HepG2 (cell line): ENCODE results near the gene NRL. TPM values are rescaled to one million over a fixed set of nuclear protein-coding genes. Genes with fewer than 3 reads are reported as not detected.

Source experiments
- ATF1 ChIP-seq: IDR thresholded peaks from 2 replicates; pipeline ENCODE4 v1.6.1; 2016; ENCODE audit warnings: mild to moderate bottlenecking, control low read depth
- ATF3 ChIP-seq: sonication (generic); formaldehyde crosslinking; IDR thresholded peaks from 2 replicates; pipeline ENCODE4 v1.4.0; 2020; ENCODE audit warnings: missing genetic modification reagents
- DDIT3 ChIP-seq: sonication (generic); formaldehyde crosslinking; IDR thresholded peaks from 2 replicates; pipeline ENCODE4 v1.4.0; 2020; ENCODE audit warnings: mild to moderate bottlenecking, missing genetic modification reagents
- DRAP1 ChIP-seq: IDR thresholded peaks from 2 replicates; pipeline ENCODE4 v1.6.1; 2016; ENCODE audit warnings: missing genetic modification reagents, missing compliant biosample characterization
- E2F1 ChIP-seq: sonication (generic); formaldehyde crosslinking; IDR thresholded peaks from 2 replicates; pipeline ENCODE4 v1.5.0; 2020; ENCODE audit warnings: missing genetic modification reagents
- HDAC2 ChIP-seq: sonication (generic); formaldehyde crosslinking; IDR thresholded peaks from 2 replicates; pipeline ENCODE4 v1.4.0; 2020; ENCODE audit warnings: missing genetic modification reagents
- MAFG ChIP-seq: sonication (generic); formaldehyde crosslinking; IDR thresholded peaks from 2 replicates; pipeline ENCODE4 v1.5.1; 2020; ENCODE audit warnings: mild to moderate bottlenecking, missing genetic modification reagents
- NCOA2 ChIP-seq: sonication (generic); formaldehyde crosslinking; IDR thresholded peaks from 2 replicates; pipeline ENCODE4 v1.8.0; 2022; ENCODE audit warnings: inconsistent platforms
- NR1H2 ChIP-seq: sonication (generic); formaldehyde crosslinking; IDR thresholded peaks from 2 replicates; pipeline ENCODE4 v1.8.1; 2022; ENCODE audit warnings: low read depth, missing genetic modification reagents, borderline replicate concordance
- NR2F6 ChIP-seq, 2 experiments: IDR thresholded peaks; 2 replicates each; pipeline ENCODE4 v1.6.1; 2016; ENCODE audit warnings: antibody characterized with exemption in 1 of 2, mild to moderate bottlenecking in 1 of 2
- POLR2A ChIP-seq, 2 experiments: IDR thresholded peaks; 2 replicates each; pipeline ENCODE4 v1.6.1; 2011; ENCODE audit warnings: low read depth in 2 of 2, low read length in 2 of 2, mild to moderate bottlenecking in 1 of 2, moderate library complexity in 1 of 2; ENCODE audit not compliant: insufficient read depth in 1 of 2
- RFX5 ChIP-seq: IDR thresholded peaks from 2 replicates; pipeline ENCODE4 v1.6.1; 2011; ENCODE audit warnings: low read depth, low read length, improper control_type of control experiment
- RXRA ChIP-seq: sonication (generic); formaldehyde crosslinking; IDR thresholded peaks from 2 replicates; pipeline ENCODE4 v1.5.1; 2020; ENCODE audit warnings: missing genetic modification reagents
- SMYD3 ChIP-seq: sonication (generic); formaldehyde crosslinking; IDR thresholded peaks from 2 replicates; pipeline ENCODE4 v1.8.1; 2023; ENCODE audit warnings: mild to moderate bottlenecking, missing genetic modification reagents
- ZC3H4 ChIP-seq: sonication (generic); formaldehyde crosslinking; IDR thresholded peaks from 2 replicates; pipeline ENCODE4 v1.4.0; 2020; ENCODE audit warnings: missing genetic modification reagents, borderline replicate concordance
- ZMYM3 ChIP-seq: sonication (generic); formaldehyde crosslinking; IDR thresholded peaks from 2 replicates; pipeline ENCODE4 v1.5.1; 2020; ENCODE audit warnings: mild to moderate bottlenecking, missing genetic modification reagents
- ZNF234 ChIP-seq: sonication (generic); formaldehyde crosslinking; conservative IDR thresholded peaks from 2 replicates; pipeline ENCODE4 v1.5.1; 2020; ENCODE audit warnings: mild to moderate bottlenecking, missing genetic modification reagents
- ZNF263 ChIP-seq: sonication (generic); formaldehyde crosslinking; IDR thresholded peaks from 2 replicates; pipeline ENCODE4 v1.4.0; 2020; ENCODE audit warnings: missing genetic modification reagents
- ZNF564 ChIP-seq: sonication (generic); formaldehyde crosslinking; IDR thresholded peaks from 2 replicates; pipeline ENCODE4 v1.8.1; 2023; ENCODE audit warnings: mild to moderate bottlenecking, missing genetic modification reagents
- ZNF883 ChIP-seq: sonication (generic); formaldehyde crosslinking; IDR thresholded peaks from 2 replicates; pipeline ENCODE4 v1.5.1; 2020; ENCODE audit warnings: mild to moderate bottlenecking, missing genetic modification reagents; ENCODE audit errors: not compliant biosample characterization
- polyA plus RNA-seq, 8 experiments: library from polyadenylated mRNA; depleted of rRNA in 3 of 8; stranded (reverse) in 7 of 8; unstranded in 1 of 8; fragments of >200 nt; fragmentation: Illumina TruSeq in 4 of 8; extraction: Trizol in 4 of 8; gene quantifications; 2 replicates each; pipeline versions ENCODE4 v1.2.1 to v1.2.3, GENCODE V29; 2011 to 2016; ENCODE audit warnings: low read depth in 4 of 8, missing spikeins in 1 of 8, mixed read lengths in 1 of 8; ENCODE audit not compliant: insufficient read depth in 1 of 8
- total RNA-seq, 5 experiments: library from RNA; depleted of rRNA; stranded (reverse); fragments of >200 nt; fragmentation: Illumina TruSeq; extraction: Trizol; gene quantifications; 2 replicates each; pipeline ENCODE4 v1.2.3, GENCODE V29; 2016; ENCODE audit warnings: low read depth in 1 of 5
- TF ChIP-seq, protein P1 (sequence below): sonication (generic); formaldehyde crosslinking; IDR thresholded peaks from 2 replicates; pipeline ENCODE4 v1.8.1; 2023; ENCODE audit warnings: mild to moderate bottlenecking, missing genetic modification reagents
- TF ChIP-seq, protein P2 (sequence below): sonication (generic); formaldehyde crosslinking; IDR thresholded peaks from 2 replicates; pipeline ENCODE4 v1.5.0; 2020; ENCODE audit warnings: mild to moderate bottlenecking, missing genetic modification reagents
- TF ChIP-seq, protein P3 (sequence below): IDR thresholded peaks from 2 replicates; pipeline ENCODE4 v1.6.1; 2016; ENCODE audit warnings: missing compliant biosample characterization, missing genetic modification reagents, borderline replicate concordance

The NRL gene
- total and polyA plus RNA-seq, 2 of the 13 experiments (the other 11 are each of a cell fraction or from before 2014, with no cell fraction given), result 2.5 to 4.7 TPM

GRCh38 chr14:24095271-24096068 lies 19.3 kb downstream of the NRL start (continued):
- TF ChIP-seq, protein P1, sequence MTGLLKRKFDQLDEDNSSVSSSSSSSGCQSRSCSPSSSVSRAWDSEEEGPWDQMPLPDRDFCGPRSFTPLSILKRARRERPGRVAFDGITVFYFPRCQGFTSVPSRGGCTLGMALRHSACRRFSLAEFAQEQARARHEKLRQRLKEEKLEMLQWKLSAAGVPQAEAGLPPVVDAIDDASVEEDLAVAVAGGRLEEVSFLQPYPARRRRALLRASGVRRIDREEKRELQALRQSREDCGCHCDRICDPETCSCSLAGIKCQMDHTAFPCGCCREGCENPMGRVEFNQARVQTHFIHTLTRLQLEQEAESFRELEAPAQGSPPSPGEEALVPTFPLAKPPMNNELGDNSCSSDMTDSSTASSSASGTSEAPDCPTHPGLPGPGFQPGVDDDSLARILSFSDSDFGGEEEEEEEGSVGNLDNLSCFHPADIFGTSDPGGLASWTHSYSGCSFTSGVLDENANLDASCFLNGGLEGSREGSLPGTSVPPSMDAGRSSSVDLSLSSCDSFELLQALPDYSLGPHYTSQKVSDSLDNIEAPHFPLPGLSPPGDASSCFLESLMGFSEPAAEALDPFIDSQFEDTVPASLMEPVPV (CRISPR knock-in tag), result peak; percentile 98
- TF ChIP-seq, protein P2, sequence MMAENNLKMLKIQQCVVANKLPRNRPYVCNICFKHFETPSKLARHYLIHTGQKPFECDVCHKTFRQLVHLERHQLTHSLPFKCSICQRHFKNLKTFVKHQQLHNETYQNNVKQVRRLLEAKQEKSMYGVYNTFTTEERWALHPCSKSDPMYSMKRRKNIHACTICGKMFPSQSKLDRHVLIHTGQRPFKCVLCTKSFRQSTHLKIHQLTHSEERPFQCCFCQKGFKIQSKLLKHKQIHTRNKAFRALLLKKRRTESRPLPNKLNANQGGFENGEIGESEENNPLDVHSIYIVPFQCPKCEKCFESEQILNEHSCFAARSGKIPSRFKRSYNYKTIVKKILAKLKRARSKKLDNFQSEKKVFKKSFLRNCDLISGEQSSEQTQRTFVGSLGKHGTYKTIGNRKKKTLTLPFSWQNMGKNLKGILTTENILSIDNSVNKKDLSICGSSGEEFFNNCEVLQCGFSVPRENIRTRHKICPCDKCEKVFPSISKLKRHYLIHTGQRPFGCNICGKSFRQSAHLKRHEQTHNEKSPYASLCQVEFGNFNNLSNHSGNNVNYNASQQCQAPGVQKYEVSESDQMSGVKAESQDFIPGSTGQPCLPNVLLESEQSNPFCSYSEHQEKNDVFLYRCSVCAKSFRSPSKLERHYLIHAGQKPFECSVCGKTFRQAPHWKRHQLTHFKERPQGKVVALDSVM (CRISPR knock-in tag), result no peak
- TF ChIP-seq POLR2A (IDR thresholded peaks at IDR 0.05; ENCODE audit: insufficient read depth in 1 of 2, low read depth in 2 of 2, low read length in 2 of 2) (peak in 1 of 2 experiments; percentile 98; a peak in 2 of 4 replicates), NCOA2 (CRISPR knock-in tag) (peak; percentile 91), ZNF234 (CRISPR knock-in tag) (no peak), E2F1 (CRISPR knock-in tag) (no peak; the same call in 1 of the 2 replicates), RXRA (CRISPR knock-in tag) (peak; percentile 99), DDIT3 (CRISPR knock-in tag) (peak; percentile 56; the same call in 1 of the 2 replicates), ZMYM3 (CRISPR knock-in tag) (peak; percentile 92), ATF3 (CRISPR knock-in tag) (peak; percentile 44), MAFG (CRISPR knock-in tag) (no peak), ZNF263 (peak; percentile 74), RFX5 (no peak), ZNF564 (no peak), HDAC2 (CRISPR knock-in tag) (peak; percentile 98), ATF1 (CRISPR knock-in tag) (no peak), NR2F6 (IDR thresholded peaks at IDR 0.05) (peak; percentile 93), NR2F6 (CRISPR knock-in tag; IDR thresholded peaks at IDR 0.05) (peak; percentile 94), SMYD3 (CRISPR knock-in tag) (peak; percentile 91; the same call in 1 of the 2 replicates), ZNF883 (CRISPR knock-in tag) (peak; percentile 98), NR1H2 (CRISPR knock-in tag) (no peak), DRAP1 (peak; percentile 97), ZC3H4 (CRISPR knock-in tag) (peak; percentile 94)
- TF ChIP-seq, protein P3, sequence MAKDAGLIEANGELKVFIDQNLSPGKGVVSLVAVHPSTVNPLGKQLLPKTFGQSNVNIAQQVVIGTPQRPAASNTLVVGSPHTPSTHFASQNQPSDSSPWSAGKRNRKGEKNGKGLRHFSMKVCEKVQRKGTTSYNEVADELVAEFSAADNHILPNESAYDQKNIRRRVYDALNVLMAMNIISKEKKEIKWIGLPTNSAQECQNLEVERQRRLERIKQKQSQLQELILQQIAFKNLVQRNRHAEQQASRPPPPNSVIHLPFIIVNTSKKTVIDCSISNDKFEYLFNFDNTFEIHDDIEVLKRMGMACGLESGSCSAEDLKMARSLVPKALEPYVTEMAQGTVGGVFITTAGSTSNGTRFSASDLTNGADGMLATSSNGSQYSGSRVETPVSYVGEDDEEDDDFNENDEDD (CRISPR knock-in tag), result peak; percentile 98
